CD4-positive, alpha-beta T cell treated with Interleukin-4 for 1 hour (primary cell): ENCODE measurements around the gene TMOD1.

Source experiments
- DNase-seq, 2 donors: peaks; one replicate each; pipeline ENCODE4 v3.0.0-alpha.2; 2020 to 2022

The TMOD1 gene

DNA sequence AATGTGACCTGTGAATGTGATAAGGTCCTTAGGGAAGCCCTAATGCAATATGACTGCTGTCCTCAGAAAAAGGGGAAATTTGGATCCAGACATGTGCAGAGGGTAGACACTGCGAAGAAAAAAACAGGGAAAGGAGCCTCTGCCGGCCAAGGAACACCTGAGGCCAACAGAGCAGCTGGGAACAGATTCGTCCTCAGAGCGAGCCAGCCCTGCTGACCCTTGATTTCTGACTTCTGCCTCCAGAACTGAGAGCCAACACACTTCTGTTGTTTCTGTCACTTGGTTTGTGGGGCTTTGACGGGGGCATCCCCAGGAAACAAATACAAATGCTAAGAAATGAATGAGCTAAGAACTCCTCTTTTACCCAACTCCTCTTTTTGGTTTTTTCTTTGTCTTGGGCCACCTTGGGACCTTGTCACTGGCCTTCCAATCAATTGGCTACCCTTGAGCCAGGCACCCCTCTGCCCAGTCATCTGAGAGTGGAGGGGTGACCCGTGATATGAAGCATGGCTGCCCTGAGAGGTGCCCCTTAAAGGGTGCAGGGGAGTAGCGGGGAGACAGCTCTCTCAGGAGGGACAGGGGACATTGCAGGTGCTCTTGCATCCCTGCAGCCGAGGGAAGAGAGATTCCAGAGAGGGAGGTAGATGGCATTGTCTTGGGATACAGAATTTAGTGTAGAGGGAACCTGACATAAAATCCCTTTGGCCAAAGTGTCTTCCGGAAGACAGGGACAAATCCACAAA lies 16.9 kb downstream of the TMOD1 start:
- no peak for DNase-seq

DNA sequence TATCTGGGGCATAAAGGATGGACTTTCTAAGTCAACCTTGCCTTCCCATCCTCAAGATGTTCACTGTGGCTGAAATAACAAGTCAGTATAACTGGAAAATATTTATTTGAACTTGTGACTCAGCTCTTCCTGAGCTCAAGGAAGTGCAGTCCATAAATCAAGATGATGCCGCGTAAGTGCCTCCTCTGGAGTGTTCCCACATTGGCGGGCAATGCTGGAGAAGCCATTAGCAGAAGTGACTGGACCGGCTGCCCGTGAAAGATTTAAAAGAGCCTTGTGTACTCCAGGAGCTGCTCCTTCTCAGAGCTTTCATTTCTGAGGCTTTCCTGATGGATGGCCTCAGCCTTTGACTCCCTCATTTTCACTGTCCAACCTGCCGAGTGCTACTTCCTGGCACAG lies 17.4 kb downstream of the TMOD1 start:
- DNase-seq = no peak

DNA sequence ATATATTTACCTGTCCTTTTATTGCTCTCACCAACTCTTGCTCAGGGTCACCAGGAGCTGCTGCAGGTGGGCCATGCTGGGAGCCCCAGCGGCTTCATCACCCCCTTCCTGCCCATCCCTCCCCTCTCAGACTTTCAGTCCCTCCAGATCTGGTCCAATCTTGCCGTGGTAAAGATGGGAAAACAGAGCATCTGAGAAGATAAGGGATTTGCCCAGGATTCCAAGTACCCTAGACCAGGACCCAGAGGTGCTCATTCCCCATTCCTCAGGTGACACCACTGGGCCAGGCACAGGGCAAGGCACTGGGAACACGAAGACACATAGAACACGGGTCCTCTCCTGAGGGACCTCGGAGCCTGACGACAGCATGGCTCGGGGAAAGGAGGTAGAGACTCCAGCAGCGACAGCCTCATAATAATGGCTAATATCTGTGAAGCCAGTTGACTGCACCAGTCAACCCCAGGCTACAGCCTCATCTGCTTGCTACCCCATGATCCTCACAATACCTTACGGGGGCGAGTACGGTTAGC lies 18.0 kb downstream of the TMOD1 start:
- DNase-seq = no peak

DNA sequence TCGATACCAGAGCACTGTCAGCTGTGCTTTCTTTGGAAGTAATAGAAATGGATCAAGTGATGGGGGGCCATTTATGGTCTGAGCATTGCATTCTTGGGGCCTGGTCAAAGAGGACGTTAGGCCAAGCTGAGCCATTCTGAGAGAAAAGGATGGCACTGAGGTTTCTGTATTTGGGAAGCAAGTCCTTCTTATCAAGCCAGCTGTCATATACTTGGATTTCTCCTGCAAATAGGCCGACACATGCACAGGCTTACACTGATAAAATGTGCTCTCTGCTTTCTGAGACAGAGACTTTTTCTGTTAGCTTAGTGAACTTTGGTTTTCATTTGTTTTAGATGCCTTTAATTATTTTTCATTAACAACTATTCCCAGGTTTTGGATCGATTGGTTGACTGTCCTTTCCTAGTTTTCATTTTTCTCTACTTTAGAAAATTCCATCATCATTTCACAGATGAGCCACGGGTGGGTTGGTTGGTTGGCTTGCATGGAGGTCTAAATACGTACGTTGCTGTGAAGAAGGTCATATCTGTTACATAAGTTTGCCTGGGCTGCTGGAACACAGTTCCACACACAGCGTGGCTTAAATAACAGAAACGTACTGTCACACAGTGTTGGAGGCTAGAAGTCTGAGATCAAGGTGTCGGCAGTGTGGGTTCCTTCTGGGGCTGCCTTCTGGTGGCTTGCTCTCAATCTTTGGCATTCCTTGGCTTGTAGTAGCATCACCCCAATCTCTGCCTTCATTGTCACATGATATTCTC lies 20.3 kb downstream of the TMOD1 start:
- DNase-seq = no peak

DNA sequence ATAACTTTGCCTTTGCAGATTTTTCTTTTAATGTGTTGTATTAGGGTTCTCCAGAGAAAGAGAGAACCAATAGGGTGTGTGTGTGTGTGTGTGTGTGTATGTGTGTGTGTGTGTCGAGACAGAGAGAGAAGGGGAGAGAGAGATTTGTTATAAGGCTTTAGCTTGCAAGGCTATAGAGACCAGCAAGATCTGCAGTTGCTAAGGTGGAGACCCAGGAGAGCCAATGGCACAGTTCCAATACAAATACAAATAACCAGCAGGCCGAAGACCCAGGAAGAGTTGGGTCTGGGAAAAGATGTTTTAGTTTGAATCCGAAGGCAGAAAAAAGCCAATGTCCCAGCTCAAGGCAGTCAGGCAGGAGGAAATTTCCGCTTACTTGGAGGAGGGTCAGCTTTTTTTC lies 23.0 kb downstream of the TMOD1 start:
- no peak for DNase-seq

DNA sequence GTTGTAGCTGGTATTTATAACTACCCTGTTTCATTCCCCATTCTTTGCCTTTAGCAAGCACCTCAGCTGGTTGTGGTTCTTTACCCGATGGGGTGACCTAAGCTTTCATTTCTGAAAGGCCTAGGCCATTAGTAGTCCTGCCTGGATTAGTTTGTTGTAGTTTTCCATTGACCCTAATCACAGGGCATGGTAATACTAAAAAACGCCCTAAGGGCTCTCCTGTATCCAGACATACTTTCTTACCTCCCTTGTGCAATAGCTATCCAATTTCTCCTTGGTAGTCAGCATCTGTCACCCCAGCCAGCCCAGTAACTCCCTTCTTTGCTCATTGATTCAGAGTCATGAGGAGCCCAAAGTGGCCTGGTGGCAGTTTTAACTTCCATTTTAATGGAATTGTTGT lies 24.0 kb downstream of the TMOD1 start:
- no peak for DNase-seq

DNA sequence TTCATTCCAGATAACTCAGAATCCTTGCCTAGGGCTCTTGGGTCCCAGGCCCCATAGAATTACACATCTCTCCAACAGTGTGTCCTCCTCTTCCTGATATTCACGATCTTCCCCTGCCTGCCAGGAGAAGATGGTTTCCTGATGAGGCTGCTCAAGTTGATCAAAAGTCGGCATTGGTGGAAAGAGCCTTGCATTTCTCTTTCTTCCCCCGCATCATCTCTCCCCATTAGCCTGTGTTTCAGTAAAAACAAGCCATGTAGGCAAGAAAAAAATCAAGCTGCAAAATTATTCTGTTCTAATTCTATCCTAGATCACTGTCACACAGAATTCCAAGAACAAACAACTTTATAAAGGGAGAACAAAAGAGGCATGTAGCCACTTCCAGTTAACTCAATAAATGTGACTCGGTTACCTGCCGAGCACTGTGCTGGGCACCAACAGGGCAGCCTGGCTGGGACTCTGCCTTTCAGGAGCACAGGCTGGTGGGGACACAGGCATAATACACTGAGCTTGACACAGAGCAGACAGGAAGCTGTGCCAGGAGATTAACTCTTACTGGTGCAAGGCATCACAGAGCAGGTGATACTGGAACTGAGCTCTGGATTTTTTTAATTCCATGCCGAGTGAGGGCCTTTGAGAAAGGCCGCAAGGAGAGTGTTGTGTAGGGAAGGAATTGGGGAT lies 25.6 kb downstream of the TMOD1 start:
- DNase-seq = no peak

DNA sequence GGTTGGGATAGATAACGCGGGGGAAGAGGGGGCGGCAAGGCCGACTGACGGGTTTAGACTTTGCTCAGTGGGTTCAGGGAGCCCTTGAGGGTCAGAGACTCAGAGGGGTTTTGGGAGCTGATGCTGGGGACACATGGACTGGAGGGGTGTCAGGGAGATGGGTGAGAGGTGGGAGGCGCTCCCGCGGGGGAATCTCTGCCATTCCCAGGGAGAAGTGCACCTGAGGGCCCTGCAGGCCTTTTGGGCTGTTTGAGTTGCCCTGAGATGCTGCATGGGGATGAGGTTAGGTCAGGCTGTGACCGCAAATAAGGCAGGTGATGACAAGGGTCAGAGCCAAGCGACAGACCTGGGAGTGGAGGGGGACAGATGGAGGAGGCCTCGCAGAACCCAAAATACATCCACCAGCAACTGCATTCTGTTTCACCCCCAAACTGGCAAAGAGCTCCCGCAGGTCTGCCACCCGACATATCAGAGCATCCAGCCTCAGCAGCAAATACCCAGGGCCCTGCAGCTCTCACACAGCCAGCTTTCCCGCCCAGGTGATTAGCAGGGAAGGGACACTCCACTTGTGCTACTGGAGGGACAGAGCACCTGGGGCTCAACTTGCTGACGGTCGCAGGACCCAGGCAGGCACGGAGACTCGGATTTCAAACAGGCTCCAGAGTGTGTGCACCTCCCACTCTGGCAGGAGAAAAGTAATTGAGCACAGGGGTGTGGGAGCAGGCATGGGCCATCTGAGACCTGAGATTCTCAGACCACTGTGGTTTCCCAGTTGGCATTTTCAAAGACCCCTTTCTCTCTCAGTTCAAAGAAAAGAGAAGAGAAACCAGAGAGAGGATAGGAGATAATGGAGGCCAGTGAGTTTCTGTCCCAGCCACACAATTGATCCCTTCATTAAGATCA lies 26.4 kb downstream of the TMOD1 start:
- no peak for DNase-seq

DNA sequence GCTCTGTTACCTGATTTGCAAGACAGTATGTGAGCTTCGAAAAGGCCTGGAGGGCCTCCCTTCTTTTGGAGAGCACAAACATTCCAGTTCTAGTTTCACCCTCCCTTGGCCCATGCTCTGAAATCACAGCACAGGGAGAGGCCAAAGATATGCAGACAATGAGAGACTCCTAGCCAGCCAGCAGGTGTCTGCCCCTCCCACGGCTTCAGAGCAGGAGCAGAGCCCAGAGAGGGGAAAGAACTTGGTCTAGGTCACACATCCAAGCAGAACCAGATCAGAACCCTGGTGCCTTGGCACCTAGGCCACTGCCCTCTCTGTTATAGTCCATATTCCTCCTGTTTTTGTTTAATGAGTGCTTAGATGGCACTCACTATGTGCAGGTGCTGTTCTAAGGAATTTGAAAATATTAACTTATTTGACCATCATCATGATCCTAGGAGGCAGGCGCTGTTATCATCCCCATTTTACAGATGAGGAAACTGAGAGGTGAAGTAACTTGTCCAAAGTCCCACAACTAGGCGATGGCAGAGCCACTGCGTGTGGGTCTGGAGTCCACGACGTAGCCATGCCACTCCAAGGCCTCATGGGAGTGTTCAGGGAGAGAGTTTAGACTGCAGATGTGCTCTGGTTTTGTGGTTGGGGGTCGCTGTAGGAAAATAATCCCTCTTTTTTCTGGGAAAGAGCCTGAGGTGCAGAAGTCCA lies 27.2 kb downstream of the TMOD1 start:
- no peak for DNase-seq

DNA sequence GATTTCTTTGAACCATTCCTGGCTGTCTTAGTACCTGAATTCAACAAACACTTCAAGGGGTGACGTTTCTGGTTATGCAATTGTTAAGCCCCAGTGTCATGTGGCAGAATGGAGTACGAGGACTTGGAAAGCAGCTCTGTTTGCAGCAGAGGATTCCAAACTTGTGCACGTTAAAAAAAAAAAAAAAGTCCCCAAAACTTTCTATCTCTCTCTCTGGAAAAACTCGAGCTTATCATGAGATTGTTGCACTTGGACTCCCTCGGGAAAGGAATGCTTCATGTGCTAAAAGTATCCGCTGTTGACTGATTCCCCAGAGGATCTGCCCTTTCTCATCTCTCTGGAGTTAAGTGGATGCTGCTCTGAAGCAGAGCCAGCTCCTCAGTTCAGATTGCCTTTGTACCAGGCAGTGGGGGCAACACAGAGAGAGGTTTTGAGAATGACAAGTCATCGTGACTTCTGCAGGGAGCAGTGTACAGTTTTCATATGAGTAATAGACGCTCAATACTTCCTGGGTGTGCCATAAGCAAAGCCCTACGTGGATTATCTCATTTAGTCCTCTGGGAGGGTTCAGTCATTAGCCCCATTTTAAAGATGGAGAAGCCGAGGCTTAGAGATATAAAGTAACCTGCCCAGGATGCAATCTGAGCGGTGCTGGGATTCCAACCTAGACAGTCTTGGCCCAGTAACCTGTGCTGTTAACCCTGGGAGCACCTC lies 28.1 kb downstream of the TMOD1 start:
- no peak for DNase-seq

DNA sequence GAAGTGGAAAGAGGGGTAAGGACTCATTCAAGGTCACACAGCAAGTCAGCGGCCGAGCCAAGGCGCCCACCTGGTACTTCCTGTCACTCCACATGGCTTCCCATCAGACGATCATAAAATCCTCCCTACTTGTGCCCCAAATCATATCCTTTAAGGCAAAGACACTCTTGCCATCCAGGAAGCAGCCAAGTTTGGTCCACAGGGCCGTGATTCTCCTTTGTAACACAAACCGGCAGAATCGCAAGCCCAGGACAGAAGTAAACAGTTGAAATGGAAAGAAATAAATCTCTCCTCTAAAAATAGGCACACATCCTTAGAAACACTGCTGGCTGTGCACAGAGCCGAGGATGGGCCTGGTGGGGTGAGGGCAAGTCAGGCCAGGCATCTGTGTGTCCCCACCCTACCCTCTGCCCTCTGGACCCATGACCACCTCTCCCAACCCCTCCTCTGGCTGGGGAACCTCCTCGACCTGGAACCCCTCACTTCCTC lies 30.5 kb downstream of the TMOD1 start:
- DNase-seq = no peak

DNA sequence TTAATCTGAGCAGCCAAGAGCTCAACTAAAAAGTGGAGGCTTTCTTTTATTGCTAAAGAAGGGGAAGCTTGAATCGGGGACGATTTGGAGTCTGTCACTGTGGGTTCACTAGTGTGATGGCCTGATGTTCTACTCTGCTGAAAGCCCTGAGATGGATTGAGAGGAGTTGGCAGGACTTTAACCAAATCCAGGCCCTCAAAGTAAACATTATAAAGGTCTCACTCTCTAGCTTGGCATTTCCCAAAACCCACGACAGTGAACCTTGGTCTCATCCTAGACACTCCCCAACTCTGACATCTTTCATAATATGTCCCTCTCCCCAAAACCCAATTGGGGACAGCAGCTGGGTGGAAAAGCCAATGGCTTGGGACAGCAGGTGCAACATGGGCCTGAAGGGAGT lies 32.7 kb downstream of the TMOD1 start:
- DNase-seq = no peak

DNA sequence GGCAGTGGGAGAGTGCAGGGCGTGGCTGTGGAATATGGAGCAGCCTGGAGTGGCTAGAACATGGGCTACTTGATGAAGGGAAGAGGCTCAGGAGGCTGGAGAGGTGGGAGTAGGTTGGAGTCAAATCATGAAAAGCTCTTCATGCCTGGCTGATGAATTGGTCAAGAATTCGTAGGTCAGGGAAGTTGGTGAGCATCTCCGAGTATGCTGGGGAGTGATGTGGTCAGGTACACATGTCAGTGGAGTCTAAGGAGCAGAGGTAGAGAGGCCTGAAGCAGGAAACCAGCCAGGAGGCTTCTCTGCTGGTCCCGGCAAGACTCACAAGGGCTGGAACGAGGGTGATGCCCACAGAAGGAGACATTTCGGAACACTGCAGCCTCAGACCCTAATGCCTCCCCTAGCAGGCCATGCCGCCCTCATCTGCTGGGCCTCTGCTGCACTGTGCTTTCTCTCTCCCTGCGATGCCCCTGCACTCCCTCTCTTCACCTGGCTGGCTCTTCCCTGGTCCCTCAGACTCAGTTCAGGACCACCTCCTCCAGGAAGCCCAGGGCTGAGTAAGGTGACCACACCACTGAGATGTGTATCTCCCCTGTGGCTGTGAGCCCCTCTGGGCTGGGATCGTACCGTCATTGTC lies 33.6 kb downstream of the TMOD1 start:
- no peak for DNase-seq

DNA sequence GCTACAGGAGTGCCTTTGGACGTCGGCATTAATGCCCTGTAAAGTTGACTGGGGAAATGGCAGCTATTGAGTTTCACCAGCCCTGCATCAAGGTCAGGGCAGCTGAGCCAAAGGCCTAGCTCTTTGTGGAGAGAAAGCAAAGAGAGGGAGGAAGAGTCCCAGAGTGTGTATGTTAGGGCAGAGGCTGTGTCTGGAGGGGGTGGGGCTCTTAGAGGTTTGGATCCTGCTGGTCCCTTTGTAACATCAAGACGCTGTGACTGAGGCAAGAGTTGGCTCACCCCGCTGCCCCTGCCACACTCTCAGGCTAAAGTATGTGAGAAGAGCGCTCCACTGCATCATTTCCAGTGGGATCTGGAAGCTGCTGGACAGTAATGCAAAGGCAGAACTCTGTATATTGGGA lies 34.3 kb downstream of the TMOD1 start:
- no peak for DNase-seq

DNA sequence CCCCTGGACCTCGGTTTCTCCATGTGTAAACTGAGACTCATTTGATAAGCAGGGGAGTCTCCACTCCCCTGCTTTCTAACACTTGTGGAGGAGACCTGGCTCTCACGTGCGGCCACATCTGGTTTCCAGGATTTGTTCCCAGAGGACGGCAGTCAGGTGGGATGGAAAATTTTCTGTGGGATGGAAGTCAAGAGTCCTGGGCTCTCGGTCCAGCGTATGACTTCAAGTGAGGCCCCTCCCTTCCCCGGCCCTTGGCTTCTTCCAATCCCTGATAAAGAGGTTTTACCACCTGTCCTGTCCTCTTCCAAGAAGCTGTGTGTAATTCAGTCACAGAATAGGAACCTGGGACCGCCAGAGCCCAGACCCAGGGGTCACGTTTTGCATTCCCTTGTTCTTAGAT lies 35.0 kb downstream of the TMOD1 start:
- DNase-seq = no peak

DNA sequence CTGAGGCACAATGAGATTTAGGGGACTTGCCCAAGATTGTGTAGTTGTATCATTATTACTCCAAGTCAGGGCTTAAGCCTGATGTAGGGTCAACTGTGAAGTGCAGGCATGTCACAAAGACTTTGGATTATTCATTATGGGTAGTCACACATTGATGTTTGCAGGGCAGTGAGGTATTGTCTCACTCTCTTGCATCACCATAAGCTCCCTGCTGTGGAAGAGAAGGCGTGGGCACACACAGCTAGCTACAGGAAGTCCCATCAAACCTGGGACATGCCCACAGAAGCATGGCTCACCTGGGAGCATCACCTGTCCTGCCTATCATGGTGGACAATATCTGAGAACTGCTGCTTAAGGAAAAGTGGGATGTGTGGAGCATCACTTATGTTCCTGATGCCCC lies 42.1 kb downstream of the TMOD1 start:
- no peak for DNase-seq

DNA sequence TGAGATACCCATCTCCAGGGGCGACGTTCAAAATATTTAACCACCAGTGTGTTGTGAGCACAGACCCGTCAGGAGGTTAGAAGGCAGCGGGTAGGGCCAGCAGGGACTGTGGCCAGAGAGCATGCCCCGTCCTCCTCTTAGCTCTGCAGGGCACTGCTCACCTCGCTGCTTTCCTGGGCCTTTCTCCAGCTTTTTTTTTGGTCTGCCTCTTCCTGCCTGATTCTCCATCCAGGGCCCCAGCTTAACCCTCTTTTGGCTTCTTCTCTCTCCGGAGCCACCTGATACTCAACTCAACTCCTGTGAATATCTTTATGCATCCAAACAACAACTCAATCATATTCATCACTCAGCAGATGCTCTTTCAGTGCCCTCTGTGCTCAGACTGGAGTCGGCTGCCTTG lies 44.0 kb downstream of the TMOD1 start:
- no peak for DNase-seq

DNA sequence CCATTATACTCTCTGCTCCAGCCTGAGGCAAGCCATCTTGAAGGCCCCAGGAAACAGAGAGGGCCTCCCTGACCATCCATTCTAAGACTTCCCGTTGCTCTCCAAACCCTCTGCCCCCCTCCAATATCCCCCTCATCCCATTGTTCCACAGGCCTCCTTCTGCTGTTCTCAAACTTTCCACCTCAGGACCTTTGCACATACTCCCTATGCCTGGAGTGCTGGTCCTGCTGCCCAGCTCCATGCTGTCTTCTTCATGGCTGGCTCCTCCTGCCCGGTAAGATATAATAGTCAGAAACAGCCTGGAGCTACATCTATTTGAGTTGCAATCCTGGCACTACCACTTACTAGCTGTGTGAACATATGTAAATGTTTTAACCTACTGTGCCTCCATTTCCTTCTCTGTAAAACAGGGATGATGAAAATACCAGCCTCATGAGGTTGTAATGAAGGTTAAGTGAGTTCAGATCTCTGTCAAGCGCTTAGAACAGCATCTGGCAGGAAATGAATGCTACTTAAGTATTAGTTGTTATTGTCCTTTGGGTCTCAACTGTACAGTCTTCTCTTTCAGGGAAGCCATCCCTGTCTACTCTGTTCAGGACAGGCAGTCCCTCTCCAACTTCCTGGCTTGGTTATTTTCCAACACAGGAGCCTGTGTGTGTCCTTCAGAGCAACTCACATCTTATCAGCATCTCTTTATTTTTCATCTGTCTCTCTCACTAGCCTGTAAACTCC lies 45.8 kb downstream of the TMOD1 start:
- no peak for DNase-seq

DNA sequence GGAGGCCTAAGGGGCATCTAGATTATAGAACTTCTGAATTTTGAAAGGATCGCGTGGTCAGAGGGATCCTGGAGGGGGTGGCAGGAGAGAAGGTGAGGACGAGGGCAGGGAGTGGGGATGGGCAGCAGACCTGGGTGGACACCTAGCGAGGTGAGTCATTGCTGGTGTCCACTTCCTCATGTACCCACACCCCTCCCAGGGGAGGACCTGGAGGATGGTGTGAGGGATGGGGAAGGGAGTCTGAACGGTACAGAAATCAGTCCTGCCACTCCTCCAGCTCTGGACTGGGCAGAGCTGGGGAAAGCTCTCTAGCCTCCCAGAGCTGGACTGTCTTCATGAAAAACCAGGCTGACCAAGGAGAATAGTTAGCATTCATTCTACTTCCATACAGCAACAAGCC lies 46.9 kb downstream of the TMOD1 start:
- no peak for DNase-seq
